Measurements from ENCODE around the gene ARFGAP2.

ARFGAP2 gene

DNA sequence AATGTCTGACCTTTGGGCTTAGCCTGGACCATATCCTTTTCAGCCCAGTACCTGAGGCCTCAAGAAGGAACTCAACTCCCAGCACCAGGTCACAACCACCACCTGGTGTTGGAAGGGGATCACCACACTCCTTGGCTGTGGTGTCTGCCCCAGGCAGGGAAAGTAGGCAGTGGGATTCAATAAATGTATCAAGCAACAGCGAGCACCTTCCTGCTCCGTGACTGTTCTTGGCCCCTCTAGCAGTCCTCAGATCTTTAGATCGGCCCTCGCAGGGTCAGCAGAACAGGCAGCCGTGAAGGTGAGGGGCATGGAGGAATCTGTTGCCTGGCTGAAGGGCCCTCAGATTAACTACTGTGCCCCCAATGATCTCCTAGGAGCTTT lies 15.9 kb downstream of the ARFGAP2 start:
- TF ChIP-seq, protein P1, sequence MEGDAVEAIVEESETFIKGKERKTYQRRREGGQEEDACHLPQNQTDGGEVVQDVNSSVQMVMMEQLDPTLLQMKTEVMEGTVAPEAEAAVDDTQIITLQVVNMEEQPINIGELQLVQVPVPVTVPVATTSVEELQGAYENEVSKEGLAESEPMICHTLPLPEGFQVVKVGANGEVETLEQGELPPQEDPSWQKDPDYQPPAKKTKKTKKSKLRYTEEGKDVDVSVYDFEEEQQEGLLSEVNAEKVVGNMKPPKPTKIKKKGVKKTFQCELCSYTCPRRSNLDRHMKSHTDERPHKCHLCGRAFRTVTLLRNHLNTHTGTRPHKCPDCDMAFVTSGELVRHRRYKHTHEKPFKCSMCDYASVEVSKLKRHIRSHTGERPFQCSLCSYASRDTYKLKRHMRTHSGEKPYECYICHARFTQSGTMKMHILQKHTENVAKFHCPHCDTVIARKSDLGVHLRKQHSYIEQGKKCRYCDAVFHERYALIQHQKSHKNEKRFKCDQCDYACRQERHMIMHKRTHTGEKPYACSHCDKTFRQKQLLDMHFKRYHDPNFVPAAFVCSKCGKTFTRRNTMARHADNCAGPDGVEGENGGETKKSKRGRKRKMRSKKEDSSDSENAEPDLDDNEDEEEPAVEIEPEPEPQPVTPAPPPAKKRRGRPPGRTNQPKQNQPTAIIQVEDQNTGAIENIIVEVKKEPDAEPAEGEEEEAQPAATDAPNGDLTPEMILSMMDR (conservative IDR thresholded peaks at IDR 0.05; ENCODE audit: low read depth, low read length) = no peak
- no peak for DNase-seq (ENCODE audit: low read depth)
- H3K4me3 ChIP-seq (ENCODE audit: low read length) = no peak overlapping the region

DNA sequence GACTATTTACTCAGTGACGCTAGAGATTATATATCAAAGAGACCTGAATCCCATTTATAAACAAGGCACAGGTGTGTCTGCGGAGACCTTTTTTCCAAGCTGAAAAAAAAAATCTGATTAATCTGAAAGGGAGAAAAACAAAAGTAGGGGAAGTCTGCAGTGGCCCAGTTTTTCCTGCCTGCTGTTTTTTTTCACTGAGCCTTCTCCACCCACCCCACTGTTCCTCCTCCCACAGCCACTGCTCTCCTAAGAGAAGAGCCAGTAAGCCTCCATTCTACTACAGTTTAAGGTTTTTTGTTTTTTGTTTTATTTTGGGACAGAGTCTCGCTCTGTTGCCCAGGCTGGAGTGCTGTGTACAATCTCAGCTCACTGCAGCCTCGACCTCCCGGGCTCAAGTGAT lies 18.4 kb downstream of the ARFGAP2 start:
- TF ChIP-seq, protein P1 (conservative IDR thresholded peaks at IDR 0.05; ENCODE audit: low read depth, low read length) = no peak
- DNase-seq (ENCODE audit: low read depth) = no peak
- H3K4me3 ChIP-seq (ENCODE audit: low read length) = no peak overlapping the region

DNA sequence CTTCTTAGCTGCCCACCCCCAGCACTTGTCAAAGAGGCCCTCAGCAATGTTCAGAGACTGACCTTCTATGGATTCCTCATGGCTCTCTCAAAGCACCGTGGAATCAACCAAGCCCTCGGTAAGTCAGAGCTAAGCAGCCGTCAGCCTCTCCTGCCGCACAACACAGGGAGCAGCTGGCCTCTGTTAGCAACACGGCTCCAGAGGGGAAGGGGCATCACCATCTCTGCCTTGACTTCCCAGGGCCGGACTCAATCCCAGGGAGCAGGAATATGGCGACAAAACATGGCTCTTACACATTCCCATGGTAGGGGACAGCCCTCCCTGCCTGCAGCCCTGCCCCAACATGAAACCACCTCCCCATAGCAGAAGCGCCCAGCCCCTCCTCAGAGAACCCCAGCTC lies 18.9 kb downstream of the ARFGAP2 start:
- DNase-seq (ENCODE audit: low read depth) = no peak
- TF ChIP-seq, protein P1 (conservative IDR thresholded peaks at IDR 0.05; ENCODE audit: low read depth, low read length) = no peak
- no peak overlapping the region for H3K4me3 ChIP-seq (ENCODE audit: low read length)

DNA sequence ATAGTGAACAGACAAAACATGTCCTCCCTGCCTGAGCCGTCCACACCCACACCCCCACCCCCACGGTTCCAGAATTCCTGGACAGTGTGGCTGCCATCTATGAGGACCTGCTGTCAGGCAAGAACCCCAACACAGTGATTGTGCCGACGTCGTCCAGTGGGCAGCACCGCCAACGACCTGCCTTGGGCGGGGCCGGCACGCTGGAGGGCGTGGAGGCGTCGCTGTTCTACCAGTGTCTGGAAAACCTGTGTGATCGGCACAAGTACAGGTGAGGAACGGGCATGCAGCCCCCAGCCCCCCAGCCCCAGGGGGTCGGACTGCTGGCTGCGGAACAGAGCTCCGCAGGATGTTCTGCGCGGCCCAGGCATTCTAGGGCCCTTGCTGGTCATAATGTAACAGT lies 19.7 kb downstream of the ARFGAP2 start:
- DNase-seq (ENCODE audit: low read depth) = no peak
- TF ChIP-seq, protein P1 (conservative IDR thresholded peaks at IDR 0.05; ENCODE audit: low read depth, low read length) = no peak
- H3K4me3 ChIP-seq (ENCODE audit: low read length) = no peak overlapping the region

DNA sequence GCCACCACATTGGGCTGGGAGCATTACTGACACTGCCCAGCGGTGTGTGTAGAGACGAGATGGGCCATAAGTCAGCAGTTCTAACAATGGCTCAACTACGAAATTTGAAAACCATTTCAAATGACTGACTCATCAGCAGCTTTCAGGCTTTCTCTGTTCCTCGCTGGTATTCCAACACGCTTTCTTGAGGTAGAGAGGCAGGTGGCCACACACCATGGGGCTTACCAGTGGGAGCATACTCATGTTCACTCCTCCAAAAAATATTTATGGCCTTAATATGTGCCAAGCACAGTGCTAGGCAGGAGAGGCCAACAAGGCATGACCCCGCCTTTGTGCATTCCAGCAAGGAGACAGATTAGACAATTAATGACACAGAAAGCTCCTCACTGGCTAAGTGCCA lies 20.3 kb downstream of the ARFGAP2 start:
- TF ChIP-seq, protein P1 (conservative IDR thresholded peaks at IDR 0.05; ENCODE audit: low read depth, low read length) = no peak
- H3K4me3 ChIP-seq (ENCODE audit: low read length) = no peak overlapping the region
- DNase-seq (ENCODE audit: low read depth) = no peak

DNA sequence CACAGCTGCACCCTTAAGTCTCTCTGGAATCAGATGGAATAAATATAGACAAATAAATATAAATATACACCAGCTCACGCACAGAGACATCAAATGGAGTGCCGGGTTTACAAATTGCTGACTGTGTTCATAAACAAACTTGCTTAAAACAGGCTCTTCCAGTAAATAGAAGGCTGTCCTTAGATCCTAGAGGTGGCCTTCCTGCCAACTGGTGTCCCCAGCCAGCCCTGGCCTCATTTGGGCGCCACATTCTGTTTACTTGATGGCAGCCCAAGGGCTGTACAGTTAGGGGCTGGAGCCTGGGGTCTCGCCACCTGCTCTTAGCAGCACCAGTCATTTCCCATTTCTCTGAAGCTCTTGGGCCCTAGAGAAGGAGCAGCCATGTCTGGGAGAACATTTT lies 20.8 kb downstream of the ARFGAP2 start:
- no peak for DNase-seq (ENCODE audit: low read depth)
- TF ChIP-seq, protein P1 (conservative IDR thresholded peaks at IDR 0.05; ENCODE audit: low read depth, low read length) = no peak
- no peak overlapping the region for H3K4me3 ChIP-seq (ENCODE audit: low read length)

DNA sequence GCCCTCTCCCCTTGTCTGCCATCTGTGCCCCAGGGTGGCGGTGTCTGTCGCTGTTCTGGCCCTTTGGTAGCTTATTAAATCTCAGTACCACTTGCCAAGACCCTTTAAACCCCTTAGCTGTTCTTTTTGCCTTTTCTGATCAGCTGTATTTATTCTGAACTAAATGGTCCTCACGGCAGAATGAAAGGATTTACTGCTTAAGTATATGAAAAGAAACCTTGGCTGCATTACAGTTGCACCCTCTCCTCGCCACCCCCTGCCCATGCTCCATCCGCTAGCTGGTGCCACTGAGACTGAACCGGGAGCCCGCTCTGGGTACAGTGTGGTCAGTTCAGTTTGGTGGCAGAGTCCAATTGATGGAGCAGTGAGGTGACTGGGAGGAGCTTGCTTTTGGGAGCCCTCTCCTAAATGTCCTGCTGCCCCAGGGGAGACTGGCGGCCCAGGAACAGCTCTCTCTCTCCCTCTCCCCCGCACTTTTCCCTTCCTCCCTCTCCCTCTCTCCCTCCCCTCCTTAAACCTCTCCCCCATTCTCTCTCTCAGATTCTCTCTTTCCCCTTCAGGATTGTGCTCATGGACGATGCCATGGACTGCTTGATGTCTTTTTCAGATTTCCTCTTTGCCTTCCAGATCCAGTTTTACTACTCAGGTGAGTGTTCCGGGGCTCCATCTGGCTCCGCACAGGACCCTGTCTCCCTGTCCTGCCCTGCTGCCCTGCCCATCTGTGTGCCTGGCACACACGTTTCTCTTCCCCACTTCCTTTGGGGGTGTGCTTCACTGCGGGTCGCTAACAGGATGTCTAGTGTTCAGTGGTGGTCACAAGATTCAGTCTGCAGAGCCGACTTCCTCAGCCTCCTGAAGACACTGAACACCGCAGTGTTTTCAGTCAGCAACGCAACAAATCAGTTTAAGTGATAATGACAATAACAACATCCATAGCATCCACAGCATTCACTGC lies 21.8 kb downstream of the ARFGAP2 start:
- TF ChIP-seq, protein P1 (conservative IDR thresholded peaks at IDR 0.05; ENCODE audit: low read depth, low read length) = no peak

More for the DNA sequence above, 21.8 kb downstream of the ARFGAP2 start:
- DNase-seq (ENCODE audit: low read depth) = no peak
- no peak overlapping the region for H3K4me3 ChIP-seq (ENCODE audit: low read length)

All from retinal pigment epithelial cell (primary cell).